Gastroesophageal sphincter (tissue), 4 donors: ENCODE measurements around the gene RHBDD1. TPM values are rescaled to one million over a fixed set of nuclear protein-coding genes. Genes with fewer than 3 reads are reported as not detected.

Experiments
- ATAC-seq: fragments of 150-250 bp; one replicate; pipeline ENCODE4 v1.9.1; 2016; ENCODE audit warnings: mild to moderate bottlenecking, moderate library complexity
- H3K27ac ChIP-seq, 4 donors: fragments of 200-600 bp; sonication (generic) in 3 of 4; 1 replicate in 3 of 4; 2 replicates in 1 of 4; pipeline ENCODE4 v1.5.1; 2016 to 2019
- H3K27me3 ChIP-seq: fragments of 200-600 bp; sonication (generic); one replicate; pipeline ENCODE4 v1.5.1; 2019
- H3K36me3 ChIP-seq, 2 donors: fragments of 200-600 bp; sonication (generic); one replicate each; pipeline ENCODE4 v1.5.1; 2019; ENCODE audit warnings: control low read depth in 1 of 2
- H3K4me1 ChIP-seq, 3 donors: fragments of 200-600 bp; sonication (generic); 1 replicate in 2 of 3; 2 replicates in 1 of 3; pipeline ENCODE4 v1.5.1; 2016 to 2019; ENCODE audit warnings: control low read depth in 2 of 3
- H3K4me3 ChIP-seq, 2 donors: fragments of 200-600 bp; sonication (generic); one replicate each; pipeline ENCODE4 v1.5.1; 2019; ENCODE audit warnings: mild to moderate bottlenecking in 1 of 2, moderate library complexity in 1 of 2
- H3K9me3 ChIP-seq, 3 donors: fragments of 200-600 bp; sonication (generic); one replicate each; pipeline ENCODE4 v1.5.1; 2017 to 2019; ENCODE audit warnings: control low read depth in 2 of 3
- CTCF ChIP-seq, 4 experiments: fragments of 200-600 bp in 2 of 4; fragments of 450-650 bp in 2 of 4; sonication (generic) in 1 of 4; IDR thresholded peaks; one replicate each; pipeline ENCODE4 v1.5.1; 2017 to 2019; ENCODE audit warnings: antibody characterized with exemption in 4 of 4, mild to moderate bottlenecking in 2 of 4, moderate library complexity in 2 of 4
- EP300 ChIP-seq: sonication (generic); formaldehyde crosslinking; IDR thresholded peaks from one replicate; pipeline ENCODE4 v1.6.1; 2017; ENCODE audit warnings: antibody characterized with exemption, mild to moderate bottlenecking
- POLR2A ChIP-seq, 2 donors: fragments of 450-650 bp; IDR thresholded peaks; one replicate each; pipeline ENCODE4 v1.6.1; 2017; ENCODE audit warnings: antibody characterized with exemption in 2 of 2, mild to moderate bottlenecking in 2 of 2, moderate library complexity in 1 of 2
- POLR2AphosphoS5 ChIP-seq: sonication (generic); formaldehyde crosslinking; IDR thresholded peaks from one replicate; pipeline ENCODE4 v1.6.1; 2017; ENCODE audit warnings: antibody characterized with exemption
- WGBS, 2 donors: methylation state at CpG; one replicate each; pipeline ENCODE4 v1.1.5; 2018; ENCODE audit warnings: low coverage in 1 of 2; 5-methylcytosine and 5-hydroxymethylcytosine counted together
- total RNA-seq, 4 donors: library from RNA; depleted of rRNA; stranded (reverse); fragments of >200 nt; gene quantifications; one replicate each; pipeline ENCODE4 v1.1.0, GENCODE V29; 2016

Gene RHBDD1
- total RNA-seq, 4 donors from 2014 or later = 22.2 to 35.2 (median 24.7) TPM

GRCh38 chr2:226934546-226935201, 98.8 kb downstream of the RHBDD1 start:
- no peak overlapping the region for H3K4me3 ChIP-seq
- no peak for TF ChIP-seq EP300
- no peak for TF ChIP-seq POLR2A (IDR thresholded peaks at IDR 0.05)
- no peak for TF ChIP-seq POLR2AphosphoS5
- no peak for TF ChIP-seq CTCF (IDR thresholded peaks at IDR 0.05)
- no peaks in the 10 kb centered on the region for H3K27me3 ChIP-seq
- ATAC-seq = no peak
- 90 to 100% methylated on average over 1 to 2 of the region's 2 CpGs for WGBS, 2 donors
- no peaks in the 10 kb centered on the region for H3K9me3 ChIP-seq
- H3K36me3 ChIP-seq = no peaks in the 10 kb centered on the region
- H3K4me1 ChIP-seq = no peaks in the 10 kb centered on the region
- no peak overlapping the region for H3K27ac ChIP-seq

GRCh38 chr2:226943862-226944620, 108.2 kb downstream of the RHBDD1 start:
- Histone ChIP-seq H3K27me3 (no peaks in the 10 kb centered on the region), H3K4me3 (no peak overlapping the region), H3K27ac (no peak overlapping the region), H3K36me3 (peaks cover 0 to 4% of the 10 kb centered on the region in 2 donors), H3K4me1 (no peaks in the 10 kb centered on the region), H3K9me3 (peaks cover 0 to 18% (median 0%) of the 10 kb centered on the region in 3 donors)
- no peak for ATAC-seq
- WGBS, 2 donors = 86 to 91% methylated on average over 6 to 8 of the region's 9 CpGs
- no peak for TF ChIP-seq EP300

- Histone ChIP-seq H3K27me3 (no peaks in the 10 kb centered on the region), H3K4me1 (peaks cover 0 to 5% (median 0%) of the 10 kb centered on the region in 3 donors), H3K27ac (no peak overlapping the region), H3K4me3 (no peak overlapping the region), H3K36me3 (no peaks in the 10 kb centered on the region), H3K9me3 (peaks cover 0 to 3% (median 0%) of the 10 kb centered on the region in 3 donors)
- TF ChIP-seq POLR2AphosphoS5 (no peak), EP300 (no peak), POLR2A (IDR thresholded peaks at IDR 0.05) (no peak), CTCF (IDR thresholded peaks at IDR 0.05) (no peak)
- WGBS, 2 donors = 70 to 89% methylated on average over 3 of the region's 3 CpGs
- no peak for ATAC-seq
These were observed 117.4 kb downstream of the RHBDD1 start for GRCh38 chr2:226953206-226953605.

- 81 to 93% methylated on average over 3 to 6 of the region's 6 CpGs for WGBS, 2 donors
- Histone ChIP-seq H3K27ac (no peak overlapping the region), H3K4me3 (no peak overlapping the region), H3K4me1 (peaks cover 0 to 5% (median 0%) of the 10 kb centered on the region in 3 donors), H3K9me3 (peaks cover 0 to 4% (median 0%) of the 10 kb centered on the region in 3 donors), H3K36me3 (no peaks in the 10 kb centered on the region), H3K27me3 (no peaks in the 10 kb centered on the region)
- ATAC-seq = no peak
- no peak for TF ChIP-seq CTCF (IDR thresholded peaks at IDR 0.05)
- no peak for TF ChIP-seq POLR2AphosphoS5
- no peak for TF ChIP-seq EP300
- TF ChIP-seq POLR2A (IDR thresholded peaks at IDR 0.05) = no peak
These were observed 118.0 kb downstream of the RHBDD1 start for GRCh38 chr2:226953826-226954225.

- WGBS, 2 donors = 17% methylated on average over 1 of the region's 1 CpG; no CpG with 5 or more reads in 1 of the 2 donors
- Histone ChIP-seq H3K9me3 (peaks cover 0 to 12% (median 0%) of the 10 kb centered on the region in 3 donors), H3K27me3 (no peaks in the 10 kb centered on the region), H3K36me3 (no peaks in the 10 kb centered on the region), H3K27ac (no peak overlapping the region), H3K4me3 (no peak overlapping the region), H3K4me1 (peaks cover 0 to 5% (median 0%) of the 10 kb centered on the region in 3 donors)
- TF ChIP-seq POLR2A (IDR thresholded peaks at IDR 0.05) = no peak
- no peak for TF ChIP-seq POLR2AphosphoS5
- TF ChIP-seq CTCF (IDR thresholded peaks at IDR 0.05) = no peak
- no peak for TF ChIP-seq EP300
- no peak for ATAC-seq
These were observed 120.8 kb downstream of the RHBDD1 start for GRCh38 chr2:226956659-226957058.
